T-helper 2 cell (primary cell): ENCODE results near the gene JMJD6.
A peak's percentile ranks its signal among the peaks of the same experiment; 100 is the strongest.
"Not testable (repeated sequence)": the region's sequence is repeated elsewhere in the genome, so short reads cannot be mapped to it uniquely, and the experiment has no call there.

ENCODE experiments used
- DNase-seq, 5 experiments: peaks; one replicate each; pipeline versions ENCODE4 v3.0.0 to v3.0.0-alpha.2; 2012 to 2022

The JMJD6 gene

GRCh38 chr17:76716146-76716838 lies 10.1 kb downstream of the JMJD6 start:
- DNase-seq = peak in 2 of 5 experiments; percentile 73 to 96

- no peak for DNase-seq
These were observed 10.9 kb downstream of the JMJD6 start for GRCh38 chr17:76715496-76715830.

GRCh38 chr17:76714822-76715495 lies 11.4 kb downstream of the JMJD6 start:
- DNase-seq = peak; percentile 52 to 68 (median 61)

- no peak for DNase-seq
These were observed 12.1 kb downstream of the JMJD6 start for GRCh38 chr17:76714336-76714735.

GRCh38 chr17:76713765-76714164 lies 12.6 kb downstream of the JMJD6 start:
- no peak for DNase-seq

GRCh38 chr17:76712321-76712720 lies 14.1 kb downstream of the JMJD6 start:
- not testable (repeated sequence) for DNase-seq

- DNase-seq = peak; percentile 32 to 53 (median 39)
These were observed 15.4 kb downstream of the JMJD6 start, which contains the start of gene MXRA7 for GRCh38 chr17:76710863-76711611. TSS of gene MXRA7 (minus strand) at chr17:76710965. CDS start at chr17:76710946, 19 bp downstream.

- DNase-seq = not testable (repeated sequence)
These were observed 16.2 kb downstream of the JMJD6 start for GRCh38 chr17:76709951-76710862.

GRCh38 chr17:76709077-76709950 lies 17.1 kb downstream of the JMJD6 start:
- DNase-seq = no peak

- no peak for DNase-seq
These were observed 18.2 kb downstream of the JMJD6 start for GRCh38 chr17:76707985-76708807.

- no peak for DNase-seq
These were observed 19.6 kb downstream of the JMJD6 start for GRCh38 chr17:76706817-76707216.

- no peak for DNase-seq
These were observed 21.6 kb downstream of the JMJD6 start for GRCh38 chr17:76704805-76705204.

GRCh38 chr17:76702941-76703637 lies 23.3 kb downstream of the JMJD6 start:
- DNase-seq = no peak

GRCh38 chr17:76702076-76702475 lies 24.3 kb downstream of the JMJD6 start:
- DNase-seq = no peak

- DNase-seq = no peak
These were observed 24.9 kb downstream of the JMJD6 start for GRCh38 chr17:76701471-76701967.

GRCh38 chr17:76700617-76701470 lies 25.6 kb downstream of the JMJD6 start:
- peak in 1 of 5 experiments; percentile 49 for DNase-seq

- DNase-seq = no peak
These were observed 26.2 kb downstream of the JMJD6 start for GRCh38 chr17:76700270-76700616.

GRCh38 chr17:76698466-76698977 lies 27.9 kb downstream of the JMJD6 start:
- not testable (repeated sequence) for DNase-seq
